OCI-LY7 (cell line): Measurements from ENCODE around the gene HUS1B.

Experiments used
- CTCF ChIP-seq: fragments of 200-600 bp; sonication (generic); conservative IDR thresholded peaks from 2 replicates; pipeline ENCODE4 v1.5.1; 2014; ENCODE audit warnings: mild to moderate bottlenecking, antibody characterized with exemption, low read length, moderate library complexity, mixed read lengths
- EZH2phosphoT487 ChIP-seq: fragments of 200-600 bp; sonication (generic); IDR thresholded peaks from 2 replicates; pipeline ENCODE4 v1.6.1; 2018; ENCODE audit warnings: low read depth, borderline replicate concordance, mild to moderate bottlenecking, mixed run types, antibody characterized with exemption, low read length, moderate library complexity, mixed read lengths

- TF ChIP-seq CTCF, result no peak
- TF ChIP-seq EZH2phosphoT487, result no peak
Observed at GRCh38 chr6:657743-658142, 843 bp upstream of the HUS1B start.
